ENCODE data around the gene NDFIP2. TPM values are rescaled to one million over a fixed set of nuclear protein-coding genes. Genes with fewer than 3 reads are reported as not detected.

NDFIP2 gene
- total RNA-seq, 1 donor from 2014 or later: 30.0 TPM

DNA sequence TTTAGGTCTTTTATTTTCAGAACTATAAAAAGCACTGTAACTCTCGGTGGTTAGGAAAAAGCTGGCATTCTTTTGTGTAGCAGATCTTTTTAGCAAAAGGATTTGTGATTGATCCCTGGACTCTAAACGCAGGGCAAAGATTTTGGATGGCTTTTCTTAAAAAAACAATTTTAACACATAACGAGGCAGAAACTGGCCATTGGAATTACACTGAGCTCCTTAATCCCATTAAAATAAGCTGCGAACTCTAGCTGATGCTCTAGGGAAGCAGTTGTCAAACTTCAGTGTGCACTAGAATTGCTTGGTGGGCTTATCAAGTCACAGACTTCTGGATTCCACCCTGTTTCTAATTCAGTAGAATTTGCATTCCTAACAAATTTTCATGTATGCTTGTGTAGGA, 33.8 kb upstream of the NDFIP2 start:
- DNase-seq (no peak), ATAC-seq (no peak)
- H3K4me1 ChIP-seq: peaks cover 5% of the 10 kb centered on the region
- H3K27me3 ChIP-seq (ENCODE audit: low read depth): no peaks in the 10 kb centered on the region
- no peaks in the 10 kb centered on the region for H3K9me3 ChIP-seq
- TF ChIP-seq, protein P1, sequence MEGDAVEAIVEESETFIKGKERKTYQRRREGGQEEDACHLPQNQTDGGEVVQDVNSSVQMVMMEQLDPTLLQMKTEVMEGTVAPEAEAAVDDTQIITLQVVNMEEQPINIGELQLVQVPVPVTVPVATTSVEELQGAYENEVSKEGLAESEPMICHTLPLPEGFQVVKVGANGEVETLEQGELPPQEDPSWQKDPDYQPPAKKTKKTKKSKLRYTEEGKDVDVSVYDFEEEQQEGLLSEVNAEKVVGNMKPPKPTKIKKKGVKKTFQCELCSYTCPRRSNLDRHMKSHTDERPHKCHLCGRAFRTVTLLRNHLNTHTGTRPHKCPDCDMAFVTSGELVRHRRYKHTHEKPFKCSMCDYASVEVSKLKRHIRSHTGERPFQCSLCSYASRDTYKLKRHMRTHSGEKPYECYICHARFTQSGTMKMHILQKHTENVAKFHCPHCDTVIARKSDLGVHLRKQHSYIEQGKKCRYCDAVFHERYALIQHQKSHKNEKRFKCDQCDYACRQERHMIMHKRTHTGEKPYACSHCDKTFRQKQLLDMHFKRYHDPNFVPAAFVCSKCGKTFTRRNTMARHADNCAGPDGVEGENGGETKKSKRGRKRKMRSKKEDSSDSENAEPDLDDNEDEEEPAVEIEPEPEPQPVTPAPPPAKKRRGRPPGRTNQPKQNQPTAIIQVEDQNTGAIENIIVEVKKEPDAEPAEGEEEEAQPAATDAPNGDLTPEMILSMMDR (IDR thresholded peaks at IDR 0.05): no peak
- H3K27ac ChIP-seq: no peak overlapping the region
- no peak overlapping the region for H3K4me3 ChIP-seq
- H3K36me3 ChIP-seq: no peaks in the 10 kb centered on the region
- intact Hi-C loops (cut with DNase I): no loop called here

DNA sequence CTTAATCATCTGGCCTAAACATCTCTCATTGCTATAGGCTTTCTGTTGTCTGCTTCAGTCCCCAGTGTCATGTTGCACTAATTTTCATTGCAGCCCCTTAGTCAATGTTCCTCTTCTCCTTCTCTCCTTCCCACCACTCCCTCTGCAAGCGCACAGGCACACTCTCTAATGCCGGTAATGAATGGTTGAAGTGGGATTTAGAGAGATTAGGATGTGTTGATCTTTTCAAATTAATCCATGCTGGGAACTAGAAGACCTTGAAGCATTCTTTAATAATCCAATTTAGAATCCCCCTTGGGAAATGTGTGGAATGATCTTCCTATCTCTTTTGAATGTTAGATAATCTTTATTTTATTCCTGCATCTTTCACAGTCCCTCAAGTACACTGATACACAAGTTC, 33.2 kb upstream of the NDFIP2 start:
- Histone ChIP-seq H3K4me1 (peaks cover 5% of the 10 kb centered on the region), H3K27ac (no peak overlapping the region), H3K4me3 (no peak overlapping the region), H3K9me3 (no peaks in the 10 kb centered on the region), H3K27me3 (ENCODE audit: low read depth) (no peaks in the 10 kb centered on the region), H3K36me3 (no peaks in the 10 kb centered on the region)
- ATAC-seq: no peak
- DNase-seq: no peak
- TF ChIP-seq, protein P1 (IDR thresholded peaks at IDR 0.05): no peak
- intact Hi-C loops (cut with DNase I): no loop called here

DNA sequence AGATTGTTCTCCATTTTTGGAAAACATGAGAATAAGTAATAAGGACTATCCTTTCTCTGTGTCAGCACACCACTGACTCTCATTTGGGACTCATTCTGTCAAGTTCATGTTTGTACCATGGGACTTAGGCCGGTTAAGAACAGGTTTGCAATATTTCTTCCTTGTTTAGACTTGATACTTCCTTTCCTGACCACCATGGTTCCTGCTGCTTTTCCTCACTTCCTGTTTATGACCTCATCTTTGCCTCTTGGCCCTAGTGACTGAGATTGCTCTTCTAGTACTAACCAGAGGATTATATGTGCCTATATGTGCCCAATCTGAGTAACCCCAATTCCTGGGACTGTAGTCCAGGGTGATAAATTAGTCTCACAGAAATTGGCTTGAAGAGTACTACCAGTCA, 32.5 kb upstream of the NDFIP2 start:
- TF ChIP-seq, protein P1 (IDR thresholded peaks at IDR 0.05): no peak
- Histone ChIP-seq H3K9me3 (no peaks in the 10 kb centered on the region), H3K27me3 (ENCODE audit: low read depth) (no peaks in the 10 kb centered on the region), H3K4me1 (peaks cover 5% of the 10 kb centered on the region), H3K36me3 (no peaks in the 10 kb centered on the region), H3K4me3 (no peak overlapping the region), H3K27ac (no peak overlapping the region)
- no peak for DNase-seq
- peak in 1 of 2 donors; percentile 17 for ATAC-seq
- intact Hi-C loops (cut with DNase I): no loop called here

DNA sequence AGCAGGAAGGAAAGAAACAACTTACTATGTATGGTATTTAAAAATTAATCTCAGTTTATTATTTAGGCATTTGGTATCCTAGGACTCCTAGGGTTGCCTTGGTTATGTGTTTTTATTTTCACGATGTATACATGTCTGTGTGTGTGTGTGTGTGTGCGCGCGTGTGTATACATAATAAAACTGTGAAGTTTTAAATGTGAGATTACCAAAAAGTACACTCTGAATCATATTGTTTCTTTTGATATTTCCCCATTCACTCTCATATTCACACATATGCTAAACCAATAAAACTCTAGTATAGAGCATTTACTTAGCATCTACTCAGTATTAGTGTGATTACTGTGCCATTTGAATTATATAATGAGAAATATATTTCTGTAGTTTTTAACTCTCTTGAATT, 30.8 kb upstream of the NDFIP2 start:
- no peak for DNase-seq
- Histone ChIP-seq H3K4me3 (no peak overlapping the region), H3K27ac (no peak overlapping the region), H3K27me3 (ENCODE audit: low read depth) (no peaks in the 10 kb centered on the region), H3K36me3 (no peaks in the 10 kb centered on the region), H3K9me3 (no peaks in the 10 kb centered on the region), H3K4me1 (peaks cover 5% of the 10 kb centered on the region)
- ATAC-seq: no peak
- intact Hi-C loops (cut with DNase I): no loop called here
- TF ChIP-seq, protein P1 (IDR thresholded peaks at IDR 0.05): no peak

DNA sequence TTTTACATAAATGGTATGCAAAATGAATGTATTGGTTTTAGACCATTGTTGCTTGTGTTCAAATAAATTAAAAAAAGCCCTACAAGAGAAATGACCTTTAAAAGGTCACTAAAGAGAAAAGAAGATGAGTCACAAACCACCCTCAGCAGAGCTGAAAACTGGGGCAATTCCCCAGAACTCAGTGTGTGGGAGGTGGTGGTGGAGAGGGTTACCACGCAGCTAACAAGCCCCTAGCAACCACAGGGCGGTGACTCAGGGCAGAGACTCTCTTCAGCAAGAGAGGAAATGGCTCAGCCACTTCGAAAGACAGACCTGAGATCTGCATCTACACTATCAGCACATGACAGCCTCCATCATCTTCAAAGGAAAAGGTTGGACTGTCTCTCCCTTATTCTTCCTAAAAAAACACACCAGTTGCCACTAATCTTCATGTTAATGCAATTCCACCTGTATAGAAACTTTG, 29.4 kb upstream of the NDFIP2 start:
- no peak overlapping the region for H3K4me3 ChIP-seq
- peak; percentile 41 for DNase-seq
- H3K36me3 ChIP-seq: no peaks in the 10 kb centered on the region
- peak; percentile 61 to 84 for ATAC-seq
- TF ChIP-seq, protein P1 (IDR thresholded peaks at IDR 0.05): no peak
- H3K27ac ChIP-seq: no peak overlapping the region
- intact Hi-C loops (cut with DNase I): no loop called here
- H3K9me3 ChIP-seq: no peaks in the 10 kb centered on the region
- H3K27me3 ChIP-seq (ENCODE audit: low read depth): no peaks in the 10 kb centered on the region
- peaks cover 5% of the 10 kb centered on the region for H3K4me1 ChIP-seq

Data from lower lobe of right lung (tissue), 2 donors.